Measurements from ENCODE around the gene CAVIN1. TPM values are rescaled to one million over a fixed set of nuclear protein-coding genes. Genes with fewer than 3 reads are reported as not detected.

The CAVIN1 gene
- total RNA-seq, 1 donor from 2014 or later, result 177 TPM

Other genes starting within 250 kb of the CAVIN1 start
- gene KCNH4, start 242.1 kb downstream of the CAVIN1 start, total RNA-seq, result 0.99 TPM
- not detected for gene HCRT, start 237.8 kb downstream of the CAVIN1 start, total RNA-seq
- 26.2 TPM for gene GHDC, start 228.8 kb downstream of the CAVIN1 start, total RNA-seq
- 64.0 TPM for gene STAT5B, start 146.9 kb downstream of the CAVIN1 start, total RNA-seq
- gene STAT5A, start 134.8 kb downstream of the CAVIN1 start, total RNA-seq, result 37.4 TPM
- gene STAT3, start 34.8 kb downstream of the CAVIN1 start, total RNA-seq, result 295 TPM
- gene ATP6V0A1, start 35.6 kb upstream of the CAVIN1 start, total RNA-seq, result 67.1 TPM
- 33.1 TPM for gene NAGLU, start 113.0 kb upstream of the CAVIN1 start, total RNA-seq
- gene HSD17B1, start 129.7 kb upstream of the CAVIN1 start, total RNA-seq, result 3.6 TPM
- gene COASY, start 138.9 kb upstream of the CAVIN1 start, total RNA-seq, result 77.0 TPM
- 53.8 TPM for gene MLX, start 143.8 kb upstream of the CAVIN1 start, total RNA-seq
- 4.3 TPM for gene PSMC3IP, start 154.5 kb upstream of the CAVIN1 start, total RNA-seq
- 76.5 TPM for gene RETREG3, start 186.1 kb upstream of the CAVIN1 start, total RNA-seq
- gene TUBG1, start 186.4 kb upstream of the CAVIN1 start, total RNA-seq, result 49.7 TPM
- gene TUBG2, start 236.0 kb upstream of the CAVIN1 start, total RNA-seq, result 41.0 TPM